GM19463 (cell line): ENCODE data around the gene PRDM15.

Experiments used
- ATAC-seq: cut with Tn5 transposase; IDR thresholded peaks from one replicate; pipeline ENCODE4 v1.9.1; 2021; ENCODE audit warnings: mild to moderate bottlenecking, moderate library complexity; ENCODE audit not compliant: unreplicated experiment

Gene PRDM15

DNA sequence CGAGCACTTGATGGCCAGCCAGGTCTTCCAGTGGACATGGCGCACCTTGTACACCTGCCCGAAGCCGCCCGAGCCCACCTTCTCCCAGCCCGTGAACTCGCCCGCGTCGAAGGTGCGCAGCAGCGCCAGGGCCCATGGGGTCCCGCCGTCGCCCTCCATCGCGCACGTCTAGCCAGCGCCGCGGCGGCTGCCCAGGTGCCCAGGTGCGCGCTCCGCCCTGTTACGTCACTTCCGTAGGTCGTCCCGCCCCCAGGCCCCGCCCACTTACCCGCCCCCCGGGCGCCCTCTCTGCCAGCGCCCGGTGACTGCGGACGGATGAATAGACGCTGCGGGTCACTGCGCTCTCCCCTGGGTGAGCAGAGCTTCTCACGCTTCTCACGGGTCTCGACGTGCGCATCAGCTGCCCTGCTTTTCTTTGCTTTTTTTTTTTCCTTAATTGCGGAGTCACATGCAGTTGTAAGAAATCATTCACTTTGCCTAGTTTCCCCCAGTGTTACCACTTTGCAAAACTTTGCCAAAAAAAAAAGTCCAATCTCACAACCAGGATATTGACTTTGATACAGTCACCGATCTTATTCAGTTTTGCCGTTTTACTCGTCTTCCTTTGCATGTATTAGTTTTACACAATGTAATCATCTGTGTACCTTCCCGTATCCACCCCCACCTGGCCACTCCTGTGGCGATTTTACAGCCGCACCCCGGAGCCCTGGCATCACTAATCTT lies 112.1 kb downstream of the PRDM15 start, which contains the start of gene RIPK4:
TSS of gene RIPK4 (minus strand) at position 170 of the 723 bp plus-strand sequence. CDS start at position 159, 11 bp downstream.
- peak; percentile 60 for ATAC-seq

DNA sequence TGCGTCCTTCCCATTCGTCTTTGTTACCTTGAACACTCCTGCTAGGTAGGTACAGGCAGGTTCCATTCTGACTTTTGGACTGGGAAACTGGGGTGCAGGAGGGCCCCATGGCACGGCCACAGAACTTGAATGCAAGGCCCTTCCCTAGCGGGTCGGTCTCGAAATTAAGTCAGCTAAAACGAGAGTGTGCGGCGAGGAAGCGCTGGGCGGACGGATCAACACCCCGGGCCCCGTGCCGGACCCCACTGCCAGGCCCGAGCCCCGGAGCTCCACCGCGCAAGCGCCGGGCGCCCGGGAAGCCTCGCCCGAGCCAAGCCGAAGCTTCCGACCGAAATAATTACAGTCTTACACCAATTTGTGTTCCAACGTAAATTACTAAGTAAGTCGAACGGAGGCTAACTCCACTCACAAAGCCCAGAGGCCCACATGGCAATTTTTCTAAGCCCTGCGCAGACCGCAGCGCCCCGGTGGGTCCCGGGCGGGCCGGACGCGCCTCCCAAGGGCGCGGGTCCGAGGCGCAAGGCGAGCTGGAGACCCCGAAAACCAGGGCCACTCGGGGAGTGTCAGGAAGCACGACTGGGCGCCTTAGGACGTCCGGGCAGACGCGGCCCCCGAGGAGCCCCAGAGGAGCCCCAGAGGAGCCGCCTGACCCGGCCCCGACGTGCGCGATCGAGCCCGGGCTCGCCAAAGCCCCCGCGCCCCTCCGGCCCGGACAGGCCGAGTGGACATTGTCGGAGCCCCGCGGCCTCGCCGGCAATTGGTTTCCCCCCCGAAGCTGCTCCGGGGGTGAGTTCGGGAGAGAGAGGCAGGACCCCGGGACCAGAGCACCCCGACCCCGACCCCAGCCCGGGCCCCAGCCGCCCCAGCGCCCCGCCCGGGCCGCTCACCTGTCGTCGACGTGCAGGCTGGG lies 112.9 kb downstream of the PRDM15 start:
- no peak for ATAC-seq

DNA sequence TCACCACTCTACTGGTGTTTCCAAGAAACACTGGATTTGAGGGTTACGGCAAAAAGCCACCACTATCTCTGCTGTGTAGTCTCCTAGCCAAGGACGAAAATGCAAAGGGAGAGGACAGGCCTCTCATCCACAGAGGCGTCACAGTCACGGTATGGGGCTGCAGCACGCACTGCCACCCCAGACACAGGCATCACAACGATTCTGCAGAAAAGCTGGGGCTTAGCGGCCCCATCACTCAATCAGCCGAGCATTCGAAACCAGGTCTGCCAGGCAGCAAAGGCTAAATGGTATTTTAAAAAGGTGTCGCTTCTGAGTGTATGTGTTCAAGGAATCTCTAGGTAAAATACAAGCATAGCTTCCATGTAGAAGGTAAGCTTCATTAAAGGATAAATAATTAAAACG lies 113.7 kb downstream of the PRDM15 start:
- ATAC-seq, result no peak

DNA sequence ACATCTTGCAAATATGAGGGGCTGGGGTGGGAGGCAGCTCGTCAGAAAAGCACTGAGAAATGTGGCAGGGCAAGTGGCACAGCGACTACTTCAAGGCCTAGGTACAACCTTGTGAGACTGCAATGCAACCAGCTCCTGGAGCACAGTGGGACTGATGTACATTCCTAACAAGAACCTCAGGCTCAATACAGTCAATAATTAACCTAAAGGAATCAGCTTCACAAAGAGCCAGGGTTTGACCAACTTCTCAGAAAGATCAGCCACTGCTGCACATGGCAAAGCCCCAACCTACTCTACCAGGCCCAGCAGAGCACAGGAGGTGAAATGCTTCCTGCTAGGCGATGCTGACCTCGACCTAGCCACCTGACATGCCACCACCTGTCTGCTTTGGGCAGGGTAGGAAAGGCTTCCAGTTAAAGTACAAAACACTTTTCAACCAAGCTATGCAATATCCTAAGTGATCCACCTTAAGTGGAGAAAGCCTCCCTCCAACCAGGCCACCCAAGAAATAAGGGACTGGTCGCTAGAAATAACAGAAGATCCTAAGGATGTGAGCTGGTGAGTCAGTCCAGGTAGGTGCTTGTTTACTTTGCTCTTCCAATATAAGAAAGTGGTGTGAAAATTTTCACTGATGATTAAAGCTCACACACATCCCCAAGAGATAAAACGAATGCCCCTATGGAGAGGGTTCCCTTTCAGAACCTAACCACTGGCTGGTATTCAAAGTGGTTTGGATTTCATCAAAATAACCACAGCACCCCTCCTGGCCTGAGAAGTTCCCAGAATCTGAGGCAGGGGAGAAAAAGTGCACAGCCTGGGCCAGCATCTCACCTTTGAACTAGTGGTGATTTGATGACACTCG lies 114.4 kb downstream of the PRDM15 start:
- ATAC-seq, result no peak

DNA sequence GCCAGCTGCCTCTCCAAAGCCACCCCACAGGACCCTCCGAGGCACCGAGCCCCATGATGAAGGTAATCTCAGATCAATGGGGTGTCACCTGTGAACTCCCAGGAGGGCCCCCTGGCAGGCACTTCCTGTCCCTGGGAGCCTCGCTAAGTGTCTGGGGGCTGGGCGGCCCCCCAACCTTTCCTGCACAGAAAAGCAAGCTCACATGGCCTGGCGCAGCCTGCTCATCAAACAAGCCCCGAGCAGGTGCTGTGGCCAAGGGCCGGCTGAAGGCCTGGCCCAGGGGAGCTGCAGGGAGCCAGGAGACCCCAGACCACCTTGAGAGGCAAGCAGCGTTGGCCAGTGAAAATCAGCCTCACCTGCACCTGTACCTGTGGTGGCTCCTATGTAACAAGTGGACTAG lies 115.1 kb downstream of the PRDM15 start:
- ATAC-seq, result no peak

DNA sequence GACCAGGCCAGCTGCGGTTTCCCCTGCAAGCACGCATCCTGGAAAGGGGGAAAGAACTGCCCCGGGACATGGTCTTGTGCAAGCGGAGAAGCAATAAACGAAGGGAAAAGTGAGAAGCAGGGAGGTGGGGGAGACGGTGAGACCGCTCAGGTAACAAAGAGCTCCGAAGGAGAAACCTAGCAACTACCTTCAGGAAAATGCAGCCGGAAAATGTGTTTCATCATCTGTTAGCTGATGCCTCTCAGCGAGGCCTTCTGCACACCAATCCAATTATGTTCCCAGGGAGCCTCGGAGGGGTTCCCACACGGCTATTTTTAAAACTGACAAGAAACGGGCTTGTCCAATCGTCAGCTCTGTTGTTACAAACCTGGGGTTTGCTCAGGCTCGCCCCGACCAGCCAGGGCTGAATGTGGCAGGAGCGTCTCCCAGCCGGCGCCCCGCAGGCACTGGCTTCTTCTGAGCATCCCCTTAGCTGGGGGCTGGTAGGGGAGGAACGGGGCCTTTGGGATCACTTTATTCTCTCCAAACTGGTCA lies 115.7 kb downstream of the PRDM15 start:
- no peak for ATAC-seq

DNA sequence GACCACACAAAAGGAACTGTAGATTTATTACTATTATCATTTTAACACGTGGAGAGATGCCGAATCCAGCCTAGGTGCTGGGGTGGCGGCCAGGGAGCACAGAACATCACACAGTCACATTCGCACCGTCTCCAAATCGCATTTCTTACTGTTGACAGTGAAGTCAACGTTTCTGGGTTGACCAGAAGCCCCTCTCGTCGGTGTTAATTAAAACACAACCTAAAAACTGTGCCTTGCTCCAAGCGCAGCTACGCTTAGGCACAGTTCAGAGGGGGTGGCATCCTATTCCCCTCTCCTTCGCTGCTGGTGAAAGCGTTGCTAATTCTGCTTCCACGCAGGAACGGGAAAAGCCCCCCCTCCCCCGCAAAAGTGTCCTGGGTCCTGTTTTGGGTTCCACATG lies 116.4 kb downstream of the PRDM15 start:
- no peak for ATAC-seq

DNA sequence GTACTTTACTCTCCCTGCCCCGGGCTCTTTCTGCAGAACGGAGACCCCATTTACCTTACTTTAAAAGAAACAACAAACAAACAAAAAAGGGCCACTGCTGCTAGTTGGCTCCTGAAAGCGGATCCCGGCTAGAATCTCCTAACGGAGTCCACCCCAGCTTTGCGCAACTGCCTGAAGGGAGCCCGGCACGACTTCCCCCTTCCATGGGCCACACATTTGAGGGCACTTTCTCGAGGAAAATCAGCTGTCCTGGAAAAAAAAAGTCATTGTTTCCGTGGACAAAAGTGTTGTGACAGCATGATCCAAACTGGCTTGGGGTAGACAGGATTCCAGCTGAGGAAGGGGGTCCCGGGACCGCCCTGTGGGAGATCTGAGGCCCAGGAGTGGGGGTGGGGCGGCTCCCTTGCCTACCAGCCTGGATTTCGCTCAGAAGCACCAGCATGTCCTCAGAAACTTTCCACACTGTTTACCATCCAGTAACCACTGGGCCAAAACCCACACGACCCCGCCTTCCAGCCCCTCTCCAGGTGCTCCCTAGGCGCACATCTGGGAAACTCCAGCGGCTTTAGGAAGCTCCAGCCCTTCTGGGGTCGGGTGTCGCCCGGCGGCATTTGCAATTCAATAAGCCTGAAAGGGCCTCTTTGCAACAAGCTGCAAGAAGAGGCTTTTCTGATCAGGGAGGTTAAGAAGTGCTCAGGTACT lies 117.1 kb downstream of the PRDM15 start:
- no peak for ATAC-seq

DNA sequence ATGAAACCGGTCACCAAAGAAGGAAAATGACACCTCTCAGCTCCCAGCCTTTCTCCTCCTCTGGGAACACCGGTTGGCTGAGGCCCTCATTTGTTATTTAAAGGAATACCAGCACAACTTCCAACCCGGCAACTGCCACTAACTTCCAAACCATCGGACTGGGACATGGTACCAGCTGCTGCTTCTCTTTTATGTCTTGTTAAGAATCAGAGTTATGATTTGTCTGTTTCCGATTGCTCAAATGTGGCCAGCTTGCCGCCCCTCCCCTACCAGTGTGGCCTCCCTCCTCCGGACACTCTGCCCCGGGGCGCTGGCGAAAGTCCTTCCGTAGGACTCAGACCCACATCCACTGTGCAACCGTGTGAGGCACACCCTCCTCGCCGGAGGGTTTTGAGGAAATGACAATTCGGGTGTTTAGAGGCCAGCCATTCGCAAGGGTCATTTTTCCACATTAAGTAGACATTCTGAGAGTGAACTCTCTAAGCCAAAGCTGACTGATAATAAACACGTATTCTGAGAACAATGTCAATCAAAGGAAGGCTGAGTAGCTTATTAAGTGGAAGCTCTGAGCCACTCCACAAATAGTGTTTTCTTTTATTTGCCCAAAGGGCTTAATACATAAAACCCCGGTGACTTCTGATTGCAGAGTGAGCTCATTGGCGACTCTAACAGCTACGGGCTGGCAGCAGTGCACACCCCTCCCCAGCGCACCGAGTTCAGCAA lies 117.8 kb downstream of the PRDM15 start:
- ATAC-seq, result no peak

DNA sequence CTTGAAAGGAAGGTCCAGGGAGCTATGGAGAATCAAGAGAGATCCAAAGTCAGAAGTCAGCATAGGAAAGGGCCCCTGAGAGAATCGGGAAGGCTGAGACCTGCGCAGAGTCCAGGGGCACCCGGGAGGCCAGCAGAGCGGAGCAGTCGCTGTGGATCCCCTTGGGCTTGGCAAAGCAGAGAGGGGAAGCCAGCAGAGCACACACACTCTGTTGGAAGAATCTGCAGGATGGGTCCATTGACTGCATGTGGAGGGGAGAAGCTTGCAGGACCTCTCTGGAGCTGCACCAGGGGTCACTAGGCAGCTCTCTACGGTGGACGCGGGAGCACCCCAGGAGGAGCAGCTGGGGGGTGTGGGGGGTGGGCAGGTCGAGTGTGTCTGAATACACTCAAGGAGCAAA lies 118.7 kb downstream of the PRDM15 start:
- ATAC-seq, result no peak

DNA sequence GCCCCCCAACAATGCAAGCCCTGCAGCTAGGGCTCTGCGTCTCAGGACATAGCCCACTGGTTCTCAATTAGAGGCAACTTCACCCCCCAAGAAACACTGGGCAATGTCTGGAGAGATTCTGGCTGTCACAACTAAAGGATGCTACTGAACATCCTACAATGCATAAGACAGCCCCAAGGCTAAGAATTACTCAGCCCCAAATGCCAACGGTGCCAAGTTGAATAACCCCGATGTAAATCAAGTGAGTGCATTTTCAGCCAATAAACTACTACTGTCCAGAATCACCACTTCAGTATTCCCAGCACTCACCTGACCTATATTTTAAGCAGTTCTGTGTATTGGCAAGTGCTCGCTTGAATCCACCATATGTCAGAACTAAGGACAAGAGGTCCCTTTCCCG lies 119.2 kb downstream of the PRDM15 start:
- ATAC-seq, result no peak

DNA sequence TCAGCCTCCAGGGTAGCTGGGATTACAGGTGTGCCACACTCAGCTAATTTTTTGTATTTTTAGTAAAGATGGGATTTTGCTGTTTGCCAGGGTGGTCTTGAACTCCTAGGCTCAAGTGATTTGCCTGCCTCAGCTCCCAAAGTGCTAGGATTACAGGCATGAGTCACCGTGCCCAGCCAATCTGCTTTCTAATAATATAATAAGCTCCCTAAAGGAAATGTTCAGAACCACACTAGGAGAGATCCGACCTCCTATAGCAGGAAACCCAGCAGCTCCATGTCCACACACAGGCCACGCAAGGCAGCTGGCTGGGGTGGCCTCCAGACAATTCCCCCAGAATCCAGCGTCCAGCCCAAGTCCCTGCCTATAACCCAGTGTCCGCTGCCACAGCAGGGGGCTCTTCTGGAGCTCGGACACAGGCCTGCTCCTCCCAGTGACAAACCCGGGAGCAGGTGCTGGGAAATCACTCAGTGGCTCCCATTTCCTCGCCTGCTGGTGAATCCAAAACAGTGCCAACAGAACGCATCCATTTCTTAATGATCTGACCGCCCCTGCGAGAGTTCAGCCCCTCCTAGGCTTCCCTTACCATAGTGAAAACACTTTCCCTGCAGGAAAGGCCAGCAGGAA lies 119.8 kb downstream of the PRDM15 start:
- no peak for ATAC-seq

DNA sequence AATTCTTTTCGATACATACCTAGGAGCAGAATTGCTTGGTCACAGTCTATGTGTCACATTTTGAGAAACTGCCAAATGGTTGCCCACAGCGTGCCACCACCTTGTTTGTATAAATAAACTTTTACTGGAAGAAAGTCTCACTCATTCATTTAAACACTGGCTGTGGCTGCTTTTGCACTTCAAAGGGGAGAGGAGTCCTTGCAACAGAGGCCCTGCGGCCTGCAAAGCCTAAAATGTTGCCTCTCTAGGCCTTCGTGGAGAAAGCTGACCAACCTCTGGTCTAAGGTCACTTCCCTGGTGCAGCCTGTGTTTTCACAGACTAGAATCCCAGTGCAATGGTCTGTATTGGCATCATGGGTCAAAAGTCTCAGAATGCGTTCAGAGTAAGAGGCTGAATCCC lies 120.6 kb downstream of the PRDM15 start:
- ATAC-seq, result no peak

DNA sequence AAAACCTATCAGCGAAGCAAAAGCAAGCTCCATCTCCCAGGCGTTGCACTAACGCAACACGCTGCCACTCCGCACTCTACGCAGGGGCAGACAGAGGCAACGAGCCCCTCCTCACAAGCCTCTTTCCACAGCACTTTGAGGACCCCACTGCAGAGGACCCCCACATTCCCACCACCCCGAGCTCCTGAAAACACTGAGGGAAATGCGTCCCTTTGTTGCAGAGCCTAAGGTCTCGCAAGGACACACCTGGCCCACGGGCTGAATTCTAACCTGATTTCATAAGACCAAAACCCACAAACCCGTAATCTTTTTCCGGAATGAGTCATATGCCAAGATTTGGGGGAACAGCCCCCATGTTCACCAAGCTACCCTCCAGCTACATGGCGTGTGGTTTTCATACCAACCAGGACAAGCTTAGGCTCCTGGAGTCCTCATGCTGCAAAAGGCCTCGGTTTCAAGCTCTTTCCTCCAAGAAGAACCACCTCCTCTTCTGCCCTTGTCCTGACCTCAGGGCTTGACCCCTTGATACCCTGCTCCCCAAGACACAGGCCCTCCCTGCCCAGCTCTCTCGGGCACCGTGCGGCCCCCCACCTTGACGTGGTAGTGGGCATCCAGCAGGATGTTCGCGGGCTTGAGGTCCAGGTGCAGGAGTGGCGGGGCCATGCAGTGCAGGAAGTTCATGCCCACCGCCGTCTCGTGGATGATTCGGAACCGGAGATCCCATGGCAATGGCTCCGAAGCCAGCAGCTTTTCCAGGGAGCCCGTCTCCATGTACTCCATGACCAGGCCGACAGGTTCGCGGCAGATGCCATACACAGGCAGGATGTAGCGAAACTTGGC lies 123.0 kb downstream of the PRDM15 start:
- no peak for ATAC-seq

DNA sequence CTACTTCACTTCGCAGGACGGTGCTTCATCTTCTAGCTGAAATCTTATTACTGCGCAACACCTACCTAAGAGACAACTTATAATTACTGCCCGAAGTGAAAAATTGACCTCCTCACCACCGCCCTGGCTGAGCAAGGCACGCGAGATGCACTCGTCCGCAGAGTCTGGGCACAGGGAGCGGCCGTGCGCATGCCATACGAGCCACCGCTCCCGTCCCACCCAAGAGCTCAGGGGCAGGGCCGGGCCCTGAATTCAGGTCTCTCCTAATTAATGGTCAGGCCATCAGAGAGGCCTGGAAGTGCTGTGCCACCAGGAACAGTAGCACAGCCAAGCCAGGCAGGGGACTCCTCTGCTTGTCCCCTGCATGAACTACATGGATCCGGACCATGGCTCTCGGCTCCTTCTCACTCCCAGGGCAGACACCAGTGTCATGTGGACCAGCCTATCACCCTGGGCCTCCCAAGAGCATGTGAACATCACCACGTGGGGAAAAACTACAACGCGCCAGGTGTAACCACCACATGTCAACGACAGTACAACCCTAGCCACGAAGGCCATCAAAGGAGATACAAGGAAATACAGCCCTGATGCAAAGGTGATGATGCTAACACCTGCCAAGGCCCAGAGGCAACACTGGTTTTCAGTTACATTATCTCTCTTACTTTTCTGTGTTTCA lies 123.7 kb downstream of the PRDM15 start:
- no peak for ATAC-seq

DNA sequence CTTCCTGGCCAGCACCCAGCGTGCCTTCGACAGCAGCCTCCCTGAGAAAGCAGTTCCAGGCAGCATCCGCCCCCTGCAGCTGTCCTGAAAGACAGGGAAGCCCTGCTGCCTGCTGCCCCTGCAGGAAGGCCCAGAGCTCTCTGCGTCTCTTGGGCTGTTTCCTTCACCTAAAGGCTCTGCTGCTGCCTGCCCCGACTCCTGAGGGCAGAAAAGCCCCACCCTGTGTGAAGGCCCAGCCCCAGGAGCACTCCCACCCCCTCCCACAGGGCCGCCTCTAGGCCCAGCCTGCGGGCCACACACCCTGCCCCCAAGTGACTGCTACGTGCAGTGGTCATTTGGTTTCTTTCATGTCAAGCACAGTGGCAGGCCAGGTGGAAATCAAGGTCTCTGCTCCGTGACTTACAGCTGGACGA lies 124.7 kb downstream of the PRDM15 start:
- ATAC-seq, result no peak

DNA sequence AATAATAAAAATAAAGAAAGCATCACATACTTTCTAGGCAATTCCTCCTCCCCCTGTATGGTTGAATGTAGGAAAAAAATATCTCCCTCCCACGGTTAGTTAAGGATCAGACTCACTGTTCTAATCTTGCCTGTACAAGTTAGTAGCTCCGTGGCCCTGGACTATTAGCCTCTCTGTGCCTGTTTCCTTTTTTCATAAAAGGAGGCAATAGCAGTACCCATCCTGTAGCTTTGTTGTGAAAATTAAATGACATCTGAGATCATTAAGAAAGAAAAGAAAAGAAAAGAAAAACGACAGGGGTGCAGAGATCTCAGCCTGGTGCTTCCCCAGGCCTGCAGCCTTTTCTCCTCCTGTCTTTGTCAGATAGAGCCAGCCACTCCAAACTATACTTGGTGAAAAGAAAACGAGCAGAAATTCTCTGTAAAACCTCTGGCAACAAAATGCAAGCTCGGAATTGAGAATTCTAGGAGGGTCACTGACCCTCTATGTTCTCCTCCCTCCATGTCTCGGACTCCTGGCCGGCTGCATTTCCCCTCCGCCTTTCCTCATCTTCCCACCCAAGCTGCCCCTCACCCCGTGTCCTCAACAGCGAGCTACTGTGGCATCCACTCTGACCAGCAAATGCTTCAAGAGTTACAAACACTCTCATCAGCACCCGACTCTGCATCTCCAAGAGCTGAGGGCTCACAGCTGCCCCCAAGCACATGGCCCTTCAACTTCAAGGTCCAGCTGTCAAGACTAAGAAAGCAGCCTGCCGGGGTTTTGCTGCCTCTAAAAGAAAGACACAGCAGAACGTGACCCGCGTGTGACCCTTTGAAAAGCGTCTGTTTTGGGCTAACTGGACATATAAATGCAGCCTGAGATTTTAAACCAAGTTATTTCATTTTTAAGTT lies 125.9 kb downstream of the PRDM15 start:
- ATAC-seq, result no peak
